SK-N-SH (cell line): ENCODE measurements around the gene USP32. TPM values are rescaled to one million over a fixed set of nuclear protein-coding genes. Genes with fewer than 3 reads are reported as not detected.
A peak's percentile ranks its signal among the peaks of the same experiment; 100 is the strongest.

ENCODE experiments used
- CTCF ChIA-PET: fragments of 300-600, 350-600 bp; formaldehyde crosslinking; extraction: SDS; loops from one replicate; lab custom pipeline; 2021; lab: Yijun Ruan, JAX
- POLR2A ChIA-PET: fragments of 350-600 bp; sonication (Branson Sonifier 250); formaldehyde crosslinking; extraction: SDS; loops from one replicate; lab custom pipeline; 2020; ENCODE audit warnings: antibody characterized with exemption, inconsistent platforms; lab: Yijun Ruan, JAX
- DNase-seq: peaks from one replicate; pipeline ENCODE4 v3.0.0; 2012
- H2AFZ ChIP-seq: fragments of 200-600 bp; sonication (generic); 2 replicates; pipeline ENCODE4 v1.8.1; 2016; ENCODE audit warnings: antibody characterized with exemption, mild to moderate bottlenecking, low read depth
- H3F3A ChIP-seq: fragments of 200-600 bp; sonication (generic); replicated peaks from 2 replicates; pipeline ENCODE3; 2016; ENCODE audit warnings: antibody characterized with exemption, mild to moderate bottlenecking; ENCODE audit not compliant: insufficient read depth
- H3K27ac ChIP-seq, 2 experiments: fragments of 200-500 bp in 1 of 2; fragments of 200-600 bp in 1 of 2; sonication (Bioruptor generic) in 1 of 2; sonication (generic), shearing (Covaris generic) in 1 of 2; 2 replicates each; pipeline versions ENCODE4 v1.5.1 to v1.6.1; 2014 to 2016; ENCODE audit warnings: low read depth in 2 of 2, inconsistent platforms in 1 of 2, low read length in 1 of 2, mild to moderate bottlenecking in 1 of 2, mixed read lengths in 1 of 2
- H3K27me3 ChIP-seq: fragments of 200-600 bp; sonication (generic), shearing (Covaris generic); 2 replicates; pipeline ENCODE4 v1.6.1; 2016; ENCODE audit warnings: mixed run types; ENCODE audit not compliant: insufficient read depth
- H3K36me3 ChIP-seq, 2 experiments: fragments of 200-500 bp in 1 of 2; fragments of 200-600 bp in 1 of 2; sonication (Bioruptor generic) in 1 of 2; sonication (generic) in 1 of 2; replicated peaks in 1 of 2; 2 replicates each; pipeline versions ENCODE3 to v1.5.1; 2014 to 2016; ENCODE audit warnings: low read length in 1 of 2, mild to moderate bottlenecking in 1 of 2; ENCODE audit not compliant: insufficient read depth in 2 of 2, control insufficient read depth in 1 of 2
- H3K4me1 ChIP-seq, 2 experiments: fragments of 200-500 bp in 1 of 2; fragments of 200-600 bp in 1 of 2; sonication (Bioruptor generic) in 1 of 2; sonication (generic), shearing (Covaris generic) in 1 of 2; 2 replicates each; pipeline versions ENCODE4 v1.5.1 to v1.6.1; 2014 to 2016; ENCODE audit warnings: low read depth in 1 of 2, low read length in 1 of 2, mixed run types in 1 of 2; ENCODE audit not compliant: insufficient read depth in 2 of 2, control insufficient read depth in 1 of 2
- H3K4me2 ChIP-seq: fragments of 200-600 bp; sonication (generic), shearing (Covaris generic); 2 replicates; pipeline ENCODE4 v1.6.1; 2017; ENCODE audit warnings: mixed run types
- H3K4me3 ChIP-seq, 2 experiments: fragments of 200-500 bp in 1 of 2; fragments of 200-600 bp in 1 of 2; sonication (Bioruptor generic) in 1 of 2; sonication (generic), shearing (Covaris generic) in 1 of 2; 2 replicates each; pipeline versions ENCODE4 v1.5.1 to v1.8.1; 2014 to 2016; ENCODE audit warnings: low read depth in 2 of 2, inconsistent platforms in 1 of 2, low read length in 1 of 2, mild to moderate bottlenecking in 1 of 2, mixed read lengths in 1 of 2, moderate library complexity in 1 of 2
- H3K79me2 ChIP-seq: fragments of 200-600 bp; sonication (generic); 2 replicates; pipeline ENCODE4 v1.8.1; 2017; ENCODE audit warnings: mild to moderate bottlenecking; ENCODE audit not compliant: insufficient read depth
- H3K9ac ChIP-seq: fragments of 200-600 bp; sonication (generic); 2 replicates; pipeline ENCODE4 v1.6.1; 2017; ENCODE audit warnings: mixed run types
- H3K9me2 ChIP-seq: fragments of 200-600 bp; sonication (generic); 2 replicates; pipeline ENCODE4 v1.6.1; 2017; ENCODE audit warnings: mixed run types
- H3K9me3 ChIP-seq: fragments of 200-600 bp; sonication (generic); 2 replicates; pipeline ENCODE4 v1.6.1; 2017; ENCODE audit warnings: mixed run types, mild to moderate bottlenecking, moderate library complexity
- H4K20me1 ChIP-seq: fragments of 200-600 bp; sonication (generic); 2 replicates; pipeline ENCODE4 v1.6.1; 2017; ENCODE audit warnings: mild to moderate bottlenecking, mixed run types; ENCODE audit not compliant: insufficient read depth
- CHD2 ChIP-seq: fragments of 150-350 bp; IDR thresholded peaks from 2 replicates; pipeline ENCODE4 v1.6.1; 2018; ENCODE audit warnings: low read length; ENCODE audit not compliant: partially characterized antibody
- ELF1 ChIP-seq: IDR thresholded peaks from 2 replicates; pipeline ENCODE4 v1.4.0; 2012
- FOSL2 ChIP-seq: IDR thresholded peaks from 2 replicates; pipeline ENCODE4 v1.4.0; 2012; ENCODE audit warnings: low read depth, mild to moderate bottlenecking, moderate library complexity, borderline replicate concordance
- FOXJ3 ChIP-seq: sonication (generic); formaldehyde crosslinking; IDR thresholded peaks from 2 replicates; pipeline ENCODE4 v1.5.1; 2020; ENCODE audit warnings: mild to moderate bottlenecking, missing genetic modification reagents
- FOXM1 ChIP-seq: IDR thresholded peaks from 2 replicates; pipeline ENCODE4 v1.4.0; 2012; ENCODE audit warnings: low read depth, mild to moderate bottlenecking
- GATA2 ChIP-seq: sonication (generic); formaldehyde crosslinking; IDR thresholded peaks from 2 replicates; pipeline ENCODE4 v1.5.0; 2020; ENCODE audit warnings: mild to moderate bottlenecking, missing genetic modification reagents
- MEF2A ChIP-seq: IDR thresholded peaks from 2 replicates; pipeline ENCODE4 v1.4.0; 2012; ENCODE audit warnings: low read depth, borderline replicate concordance
- MXI1 ChIP-seq: IDR thresholded peaks from 2 replicates; pipeline ENCODE4 v1.6.1; 2012; ENCODE audit warnings: mild to moderate bottlenecking, low read depth, low read length, improper control_type of control experiment
- NRF1 ChIP-seq: IDR thresholded peaks from 2 replicates; pipeline ENCODE4 v1.6.1; 2012; ENCODE audit warnings: low read depth, mild to moderate bottlenecking, low read length
- POLR2AphosphoS5 ChIP-seq: IDR thresholded peaks from 2 replicates; pipeline ENCODE4 v1.6.1; 2012; ENCODE audit warnings: low read depth, low read length
- RAD21 ChIP-seq: IDR thresholded peaks from 2 replicates; pipeline ENCODE4 v1.6.1; 2012; ENCODE audit warnings: mild to moderate bottlenecking, low read length
- RCOR1 ChIP-seq: fragments of 150-350 bp; IDR thresholded peaks from 2 replicates; pipeline ENCODE4 v1.6.1; 2017; ENCODE audit warnings: antibody characterized with exemption, low read length
- RFX5 ChIP-seq: IDR thresholded peaks from 2 replicates; pipeline ENCODE4 v1.6.1; 2012; ENCODE audit warnings: mild to moderate bottlenecking, improper control_type of control experiment, low read length
- RXRA ChIP-seq: IDR thresholded peaks from 2 replicates; pipeline ENCODE4 v1.4.0; 2012; ENCODE audit warnings: low read depth, mild to moderate bottlenecking, borderline replicate concordance
- SMC3 ChIP-seq: IDR thresholded peaks from 2 replicates; pipeline ENCODE4 v1.6.1; 2012; ENCODE audit warnings: low read depth, low read length, improper control_type of control experiment
- TAF1 ChIP-seq: IDR thresholded peaks from 2 replicates; pipeline ENCODE4 v1.6.1; 2012; ENCODE audit warnings: low read depth, mild to moderate bottlenecking, low read length, moderate library complexity, borderline replicate concordance
- TCF12 ChIP-seq: IDR thresholded peaks from 2 replicates; pipeline ENCODE4 v1.4.0; 2012
- TEAD4 ChIP-seq: IDR thresholded peaks from 2 replicates; pipeline ENCODE4 v1.4.0; 2012; ENCODE audit warnings: mild to moderate bottlenecking, borderline replicate concordance; ENCODE audit not compliant: insufficient read depth
- YY1 ChIP-seq: IDR thresholded peaks from 2 replicates; pipeline ENCODE4 v1.4.0; 2012; ENCODE audit warnings: low read depth, mild to moderate bottlenecking
- WGBS: methylation state at CpG from one replicate; pipeline ENCODE4 v1.1.6; 2017; ENCODE audit warnings: low lambda C conversion rate; 5-methylcytosine and 5-hydroxymethylcytosine counted together
- polyA plus RNA-seq, 3 experiments: library from polyadenylated mRNA; depleted of rRNA; stranded (reverse); fragments of >200 nt; gene quantifications; 2 replicates each; pipeline ENCODE4 v1.2.3, GENCODE V29; 2012
- TF ChIP-seq, protein P1 (sequence below): IDR thresholded peaks from 2 replicates; pipeline ENCODE4 v1.4.0; 2012; ENCODE audit warnings: low read depth
- TF ChIP-seq, protein P2 (sequence below): IDR thresholded peaks from 2 replicates; pipeline ENCODE4 v1.4.0; 2012; ENCODE audit warnings: low read depth, borderline replicate concordance
- TF ChIP-seq, protein P3 (sequence below): IDR thresholded peaks from 2 replicates; pipeline ENCODE4 v1.4.0; 2012; ENCODE audit warnings: low read depth, borderline replicate concordance
- TF ChIP-seq, protein P4 (sequence below): fragments of 150-350 bp; IDR thresholded peaks from 2 replicates; pipeline ENCODE4 v1.6.1; 2016; ENCODE audit warnings: mild to moderate bottlenecking, low read depth, low read length
- TF ChIP-seq, protein P5 (sequence below): fragments of 200-600 bp; sonication (generic); IDR thresholded peaks from 2 replicates; pipeline ENCODE4 v1.6.1; 2017; ENCODE audit warnings: antibody characterized with exemption, mild to moderate bottlenecking, moderate library complexity
- TF ChIP-seq, protein P6 (sequence below): IDR thresholded peaks from 2 replicates; pipeline ENCODE4; 2012

The USP32 gene
- polyA plus RNA-seq, 1 of the 3 experiments (the other 2 are of a cell fraction), result 25.6 TPM

DNA sequence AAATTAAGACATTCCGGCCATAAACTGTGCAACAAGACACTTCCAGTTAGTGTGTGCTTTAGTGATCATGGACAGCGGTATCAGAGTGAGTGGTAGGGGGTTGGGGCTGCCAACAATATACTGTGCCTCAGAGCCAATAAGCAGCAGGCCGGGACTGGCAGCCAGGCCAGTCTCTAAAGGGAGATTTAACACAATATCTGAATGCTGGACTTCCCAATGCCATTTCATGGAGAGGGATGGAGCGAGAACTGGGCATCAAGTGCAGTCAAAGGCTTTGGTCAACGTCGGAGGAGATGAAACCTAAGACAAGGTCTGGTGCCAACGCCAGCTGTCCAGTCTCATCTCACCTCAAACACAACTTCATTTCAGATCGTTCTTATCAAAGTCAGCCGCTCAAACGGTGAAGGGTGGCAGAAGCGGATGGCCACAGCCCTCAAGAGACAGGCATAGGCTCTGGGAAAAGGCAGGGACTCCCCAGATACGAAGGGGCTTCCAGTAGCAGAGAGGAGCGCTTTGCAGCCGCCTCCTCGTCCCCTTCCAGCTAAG lies 935 bp downstream of the USP32 start:
- Histone ChIP-seq H3K4me1 (peaks cover 20 to 27% of the 10 kb centered on the region in 2 experiments), H3K36me3 (no peaks in the 10 kb centered on the region), H3K27ac (peak overlapping the region; percentile 98 to 99), H3K4me2 (peak overlapping the region; percentile 76), H3K27me3 (no peaks in the 10 kb centered on the region), H3K4me3 (peak overlapping the region; percentile 65 to 86), H3F3A (peaks cover 21% of the 10 kb centered on the region), H3K9me3 (no peaks in the 10 kb centered on the region), H3K9ac (peak overlapping the region; percentile 92), H2AFZ (0 out of 2 replicates have a peak overlapping the region, but pooled peaks have one; percentile 15), H3K9me2 (no peaks in the 10 kb centered on the region), H3K79me2 (peaks cover 57% of the 10 kb centered on the region), H4K20me1 (peaks cover 40% of the 10 kb centered on the region)
- POLR2A ChIA-PET, result interaction anchor here (0.9 to 1.3 kb wide), 4 partner anchors 7 to 28 kb away, joined by 3 to 6 read pairs (median 4); no protein-coding TSS in a partner anchor
- peak; percentile 77 for DNase-seq
- WGBS, result 5% methylated on average over 15 of the region's 15 CpGs
- CTCF ChIA-PET, result interaction anchor here (0.9 to 2.7 kb wide), 5 partner anchors 30 to 248 kb away, joined by 3 to 13 read pairs (median 3); no protein-coding TSS in a partner anchor
- TF ChIP-seq, protein P1, sequence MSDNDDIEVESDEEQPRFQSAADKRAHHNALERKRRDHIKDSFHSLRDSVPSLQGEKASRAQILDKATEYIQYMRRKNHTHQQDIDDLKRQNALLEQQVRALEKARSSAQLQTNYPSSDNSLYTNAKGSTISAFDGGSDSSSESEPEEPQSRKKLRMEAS, result peak; percentile 63; the same call in 1 of the 2 replicates
- TF ChIP-seq SMC3, result 0 out of 2 replicates have a peak, but pooled peaks have one; percentile 20
- no peak for TF ChIP-seq TEAD4
- no peak for TF ChIP-seq POLR2AphosphoS5
- no peak for TF ChIP-seq FOXJ3 (CRISPR knock-in tag)
- TF ChIP-seq MEF2A, result no peak
- no peak for TF ChIP-seq ELF1
- TF ChIP-seq GATA2, result peak; percentile 43; the same call in 1 of the 2 replicates
- TF ChIP-seq, protein P2, sequence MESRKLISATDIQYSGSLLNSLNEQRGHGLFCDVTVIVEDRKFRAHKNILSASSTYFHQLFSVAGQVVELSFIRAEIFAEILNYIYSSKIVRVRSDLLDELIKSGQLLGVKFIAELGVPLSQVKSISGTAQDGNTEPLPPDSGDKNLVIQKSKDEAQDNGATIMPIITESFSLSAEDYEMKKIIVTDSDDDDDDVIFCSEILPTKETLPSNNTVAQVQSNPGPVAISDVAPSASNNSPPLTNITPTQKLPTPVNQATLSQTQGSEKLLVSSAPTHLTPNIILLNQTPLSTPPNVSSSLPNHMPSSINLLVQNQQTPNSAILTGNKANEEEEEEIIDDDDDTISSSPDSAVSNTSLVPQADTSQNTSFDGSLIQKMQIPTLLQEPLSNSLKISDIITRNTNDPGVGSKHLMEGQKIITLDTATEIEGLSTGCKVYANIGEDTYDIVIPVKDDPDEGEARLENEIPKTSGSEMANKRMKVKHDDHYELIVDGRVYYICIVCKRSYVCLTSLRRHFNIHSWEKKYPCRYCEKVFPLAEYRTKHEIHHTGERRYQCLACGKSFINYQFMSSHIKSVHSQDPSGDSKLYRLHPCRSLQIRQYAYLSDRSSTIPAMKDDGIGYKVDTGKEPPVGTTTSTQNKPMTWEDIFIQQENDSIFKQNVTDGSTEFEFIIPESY, result no peak
- TF ChIP-seq, protein P3, sequence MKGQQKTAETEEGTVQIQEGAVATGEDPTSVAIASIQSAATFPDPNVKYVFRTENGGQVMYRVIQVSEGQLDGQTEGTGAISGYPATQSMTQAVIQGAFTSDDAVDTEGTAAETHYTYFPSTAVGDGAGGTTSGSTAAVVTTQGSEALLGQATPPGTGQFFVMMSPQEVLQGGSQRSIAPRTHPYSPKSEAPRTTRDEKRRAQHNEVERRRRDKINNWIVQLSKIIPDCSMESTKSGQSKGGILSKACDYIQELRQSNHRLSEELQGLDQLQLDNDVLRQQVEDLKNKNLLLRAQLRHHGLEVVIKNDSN, result no peak
- no peak for TF ChIP-seq FOSL2
- no peak for TF ChIP-seq YY1
- TF ChIP-seq TAF1, result peak; percentile 34; the same call in 1 of the 2 replicates
- TF ChIP-seq, protein P4, sequence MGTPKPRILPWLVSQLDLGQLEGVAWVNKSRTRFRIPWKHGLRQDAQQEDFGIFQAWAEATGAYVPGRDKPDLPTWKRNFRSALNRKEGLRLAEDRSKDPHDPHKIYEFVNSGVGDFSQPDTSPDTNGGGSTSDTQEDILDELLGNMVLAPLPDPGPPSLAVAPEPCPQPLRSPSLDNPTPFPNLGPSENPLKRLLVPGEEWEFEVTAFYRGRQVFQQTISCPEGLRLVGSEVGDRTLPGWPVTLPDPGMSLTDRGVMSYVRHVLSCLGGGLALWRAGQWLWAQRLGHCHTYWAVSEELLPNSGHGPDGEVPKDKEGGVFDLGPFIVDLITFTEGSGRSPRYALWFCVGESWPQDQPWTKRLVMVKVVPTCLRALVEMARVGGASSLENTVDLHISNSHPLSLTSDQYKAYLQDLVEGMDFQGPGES, result no peak
- TF ChIP-seq RFX5, result no peak; the same call in 1 of the 2 replicates
- TF ChIP-seq TCF12, result peak; percentile 29; the same call in 1 of the 2 replicates
- TF ChIP-seq MXI1, result peak; percentile 73; the same call in 1 of the 2 replicates
- TF ChIP-seq, protein P5, sequence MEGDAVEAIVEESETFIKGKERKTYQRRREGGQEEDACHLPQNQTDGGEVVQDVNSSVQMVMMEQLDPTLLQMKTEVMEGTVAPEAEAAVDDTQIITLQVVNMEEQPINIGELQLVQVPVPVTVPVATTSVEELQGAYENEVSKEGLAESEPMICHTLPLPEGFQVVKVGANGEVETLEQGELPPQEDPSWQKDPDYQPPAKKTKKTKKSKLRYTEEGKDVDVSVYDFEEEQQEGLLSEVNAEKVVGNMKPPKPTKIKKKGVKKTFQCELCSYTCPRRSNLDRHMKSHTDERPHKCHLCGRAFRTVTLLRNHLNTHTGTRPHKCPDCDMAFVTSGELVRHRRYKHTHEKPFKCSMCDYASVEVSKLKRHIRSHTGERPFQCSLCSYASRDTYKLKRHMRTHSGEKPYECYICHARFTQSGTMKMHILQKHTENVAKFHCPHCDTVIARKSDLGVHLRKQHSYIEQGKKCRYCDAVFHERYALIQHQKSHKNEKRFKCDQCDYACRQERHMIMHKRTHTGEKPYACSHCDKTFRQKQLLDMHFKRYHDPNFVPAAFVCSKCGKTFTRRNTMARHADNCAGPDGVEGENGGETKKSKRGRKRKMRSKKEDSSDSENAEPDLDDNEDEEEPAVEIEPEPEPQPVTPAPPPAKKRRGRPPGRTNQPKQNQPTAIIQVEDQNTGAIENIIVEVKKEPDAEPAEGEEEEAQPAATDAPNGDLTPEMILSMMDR, result no peak
- no peak for TF ChIP-seq NRF1
- peak; percentile 36 for TF ChIP-seq CHD2
- peak; percentile 37 for TF ChIP-seq RAD21
- no peak for TF ChIP-seq RXRA
- TF ChIP-seq, protein P6, sequence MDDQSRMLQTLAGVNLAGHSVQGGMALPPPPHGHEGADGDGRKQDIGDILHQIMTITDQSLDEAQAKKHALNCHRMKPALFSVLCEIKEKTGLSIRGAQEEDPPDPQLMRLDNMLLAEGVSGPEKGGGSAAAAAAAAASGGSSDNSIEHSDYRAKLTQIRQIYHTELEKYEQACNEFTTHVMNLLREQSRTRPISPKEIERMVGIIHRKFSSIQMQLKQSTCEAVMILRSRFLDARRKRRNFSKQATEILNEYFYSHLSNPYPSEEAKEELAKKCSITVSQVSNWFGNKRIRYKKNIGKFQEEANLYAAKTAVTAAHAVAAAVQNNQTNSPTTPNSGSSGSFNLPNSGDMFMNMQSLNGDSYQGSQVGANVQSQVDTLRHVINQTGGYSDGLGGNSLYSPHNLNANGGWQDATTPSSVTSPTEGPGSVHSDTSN, result peak; percentile 25
- no peak for TF ChIP-seq FOXM1
- no peak for TF ChIP-seq RCOR1
